Stimulated activated CD4-positive, alpha-beta T cell treated with anti-CD3 and anti-CD28 coated beads, Interleukin-15, amount 100 ng/mL, for 24 hours (primary cell): ENCODE measurements around the gene PRR5L.

Experiments
- DNase-seq: peaks from one replicate; pipeline ENCODE4 v3.0.0-alpha.2; 2020

The PRR5L gene

DNA sequence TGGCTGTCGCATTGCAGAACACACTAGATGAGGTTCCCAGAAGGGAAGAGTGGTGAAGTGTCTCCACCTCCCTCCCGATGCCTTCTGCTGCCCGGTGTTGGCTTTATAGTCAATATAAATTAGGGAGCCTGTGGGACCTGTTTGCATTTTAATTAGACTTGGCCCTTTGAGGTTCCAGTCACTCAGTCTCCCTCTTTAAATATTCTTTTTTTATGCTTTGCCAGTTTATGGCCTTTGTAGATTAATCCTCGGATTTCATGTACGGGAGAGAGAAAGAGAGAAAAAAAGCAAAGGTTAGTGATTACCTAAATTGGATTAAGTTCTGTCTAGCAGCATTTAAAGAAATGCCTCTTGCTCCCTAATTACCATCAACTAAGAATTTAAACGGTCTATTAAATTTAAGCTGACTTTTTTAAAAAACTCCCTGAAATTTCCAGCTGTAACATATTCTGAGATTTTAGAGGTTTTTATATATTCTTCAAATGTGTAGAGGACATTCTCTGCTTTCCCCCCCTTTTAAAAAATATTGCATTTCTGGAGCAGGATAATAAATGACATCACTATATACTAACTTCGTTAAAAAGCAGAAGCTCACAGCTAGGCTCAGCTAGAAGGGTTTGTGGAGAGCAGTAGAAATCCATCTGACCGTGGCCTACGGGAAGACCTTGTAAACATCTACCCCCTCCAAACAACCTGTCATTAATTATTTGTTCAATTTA is 84.4 kb downstream of the PRR5L start:
- DNase-seq = no peak

GRCh38 chr11:36381015-36381360 is 84.9 kb downstream of the PRR5L start:
- DNase-seq = no peak

DNA sequence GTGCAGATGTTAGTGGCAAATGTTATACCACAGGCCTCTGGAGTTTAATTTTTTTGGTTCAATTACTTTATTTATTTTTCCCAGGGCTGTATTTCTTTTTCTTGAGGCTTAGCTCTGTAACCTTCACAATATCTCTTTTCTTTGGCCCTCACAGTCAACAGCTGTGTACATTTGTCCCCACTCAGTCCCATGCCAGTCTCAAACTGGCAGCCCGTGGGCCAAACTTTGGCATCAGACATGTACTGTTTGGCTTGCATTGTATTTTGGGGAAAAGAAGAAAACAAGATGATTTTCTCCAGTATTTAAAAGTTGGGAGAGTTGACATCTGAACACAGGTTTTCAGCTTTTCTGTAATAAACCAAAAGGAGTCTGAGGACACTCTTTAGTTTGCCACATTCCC is 87.1 kb downstream of the PRR5L start:
- no peak for DNase-seq

DNA sequence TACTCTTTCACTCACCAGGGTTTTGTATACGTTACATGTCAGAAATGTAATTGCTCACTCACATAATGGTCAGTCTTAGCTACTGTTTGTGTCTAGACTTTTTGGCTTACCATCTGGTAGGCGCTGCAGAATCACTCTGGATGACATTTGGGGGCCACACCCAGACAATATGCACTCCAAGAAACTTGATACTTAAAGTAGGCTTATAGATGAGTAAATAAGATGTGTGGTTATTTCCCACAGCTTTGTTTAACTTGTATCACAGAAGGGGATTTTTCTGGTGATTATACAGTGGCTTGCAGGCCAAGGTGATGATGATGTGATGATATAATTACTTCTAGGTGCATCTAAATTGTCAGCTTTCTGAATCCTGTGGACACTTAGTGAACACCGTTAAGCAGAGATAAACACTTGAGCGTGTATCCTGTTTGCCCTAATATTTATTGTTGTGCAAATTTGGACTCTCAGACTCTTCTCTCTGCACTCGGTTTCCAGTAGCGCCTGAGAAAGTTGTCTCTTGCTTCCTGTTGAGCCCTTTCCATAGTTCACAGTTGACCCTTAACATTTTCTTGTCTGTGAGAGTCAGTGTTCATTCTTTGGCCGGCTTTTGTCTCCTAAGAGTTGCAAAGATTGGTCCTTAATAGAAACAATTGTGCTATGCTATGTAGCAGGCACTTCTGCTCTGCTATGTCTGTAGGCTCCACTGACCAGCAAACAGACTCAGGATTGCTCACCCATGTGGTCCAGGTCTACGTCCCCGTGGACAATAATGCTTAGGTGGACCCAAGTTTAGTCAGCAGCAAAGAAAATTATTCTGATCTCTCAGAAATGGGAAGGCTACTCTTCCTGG is 89.3 kb downstream of the PRR5L start:
- DNase-seq = no peak

DNA sequence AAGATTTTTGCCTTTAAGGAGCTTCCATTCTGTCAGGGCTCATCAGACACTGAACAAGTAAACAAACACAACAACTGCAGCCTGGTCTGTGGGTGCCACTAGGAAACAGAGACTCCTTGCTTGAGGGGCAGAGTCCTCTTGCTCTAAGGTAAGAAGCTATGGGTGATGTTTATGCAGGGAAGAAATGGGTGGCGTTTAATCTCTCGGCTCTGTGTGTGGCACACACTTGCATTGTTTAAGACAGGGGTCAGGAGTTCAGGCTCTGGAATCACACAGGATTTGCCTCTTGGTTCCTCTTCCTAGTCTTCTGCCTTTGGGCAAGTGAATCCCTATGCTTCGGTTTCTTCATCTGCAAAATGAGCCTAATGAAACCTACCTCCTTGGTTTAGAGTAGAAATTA is 90.3 kb downstream of the PRR5L start:
- DNase-seq = no peak

DNA sequence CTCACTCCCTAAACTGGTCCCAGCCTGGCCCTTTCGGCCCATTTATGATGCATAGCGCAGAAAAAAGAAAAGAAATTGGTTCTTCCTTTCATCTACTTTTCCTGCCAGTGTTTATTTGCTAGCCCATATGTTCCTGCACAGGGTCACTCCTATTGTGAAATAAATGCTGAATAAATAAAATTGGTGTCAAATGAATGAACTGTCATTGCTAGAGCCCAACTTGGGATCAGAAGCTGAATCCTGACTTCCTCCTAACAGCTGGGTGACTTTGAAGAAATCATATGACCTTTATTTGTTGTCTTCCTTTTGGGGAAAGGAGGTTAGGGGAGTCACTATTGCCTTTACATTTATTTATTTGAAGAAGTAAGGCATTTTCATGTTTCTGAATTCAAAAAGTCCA is 92.0 kb downstream of the PRR5L start:
- DNase-seq = no peak

DNA sequence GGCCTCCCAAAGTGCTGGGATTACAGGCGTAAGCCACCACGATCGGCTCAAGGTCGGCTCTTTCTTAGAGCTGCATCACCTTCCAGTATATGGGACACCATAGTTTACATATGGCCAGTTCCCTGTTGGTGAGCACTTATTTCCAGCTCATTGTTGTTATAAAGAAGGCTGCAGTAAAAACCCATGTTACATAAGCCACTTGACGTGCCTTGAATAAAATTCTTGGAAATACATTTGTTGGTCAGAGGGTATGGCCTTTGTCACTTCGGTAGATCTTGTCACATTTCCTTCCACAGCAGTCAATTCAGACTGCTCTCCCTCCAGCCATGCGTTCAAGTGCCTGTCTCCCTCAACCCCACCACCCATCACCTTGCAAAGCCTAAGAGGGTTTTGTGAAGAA is 92.9 kb downstream of the PRR5L start:
- no peak for DNase-seq

- peak; percentile 11 for DNase-seq
Observed at GRCh38 chr11:36389811-36390210, 93.7 kb downstream of the PRR5L start.

- peak; percentile 25 for DNase-seq
Observed at GRCh38 chr11:36390963-36391471, 94.9 kb downstream of the PRR5L start.

DNA sequence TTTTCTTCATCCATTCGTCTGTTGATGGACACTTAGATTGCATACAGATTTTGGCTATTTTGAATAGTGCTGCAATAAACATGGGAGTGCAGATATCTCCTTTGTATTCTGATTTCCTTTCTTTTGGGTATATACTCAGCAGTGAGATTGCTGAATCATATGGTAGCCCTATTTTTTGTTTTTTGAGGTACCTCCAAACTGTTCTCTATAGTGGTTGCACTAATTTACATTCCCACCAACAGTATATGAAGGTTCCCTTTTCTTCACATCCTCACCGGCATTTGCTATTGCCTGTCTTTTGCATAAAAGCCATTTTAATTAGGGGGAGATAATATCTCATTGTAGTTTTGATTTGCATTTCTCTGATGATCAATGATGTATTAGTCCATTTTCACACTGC is 96.1 kb downstream of the PRR5L start:
- DNase-seq = no peak

DNA sequence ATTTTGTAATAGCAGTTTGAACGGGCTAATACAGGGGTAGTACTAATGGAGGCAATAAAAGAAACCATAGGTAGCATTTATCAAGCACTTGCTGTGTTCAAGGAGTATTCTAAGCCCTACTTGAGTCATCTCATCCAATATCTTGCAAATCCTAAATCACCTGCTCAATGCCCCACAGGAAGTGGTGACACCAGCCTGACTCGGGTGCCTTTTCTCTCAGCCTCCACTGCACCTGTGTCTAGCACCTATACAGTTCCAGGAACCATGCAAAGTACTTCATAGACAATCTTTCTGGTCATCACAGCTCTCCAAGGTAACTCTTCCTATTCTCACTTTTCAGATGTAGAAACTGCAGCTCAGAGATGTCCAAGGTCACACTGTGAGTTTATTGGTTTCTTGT is 98.0 kb downstream of the PRR5L start:
- DNase-seq = peak; percentile 12

GRCh38 chr11:36394926-36395325 is 98.8 kb downstream of the PRR5L start:
- no peak for DNase-seq

DNA sequence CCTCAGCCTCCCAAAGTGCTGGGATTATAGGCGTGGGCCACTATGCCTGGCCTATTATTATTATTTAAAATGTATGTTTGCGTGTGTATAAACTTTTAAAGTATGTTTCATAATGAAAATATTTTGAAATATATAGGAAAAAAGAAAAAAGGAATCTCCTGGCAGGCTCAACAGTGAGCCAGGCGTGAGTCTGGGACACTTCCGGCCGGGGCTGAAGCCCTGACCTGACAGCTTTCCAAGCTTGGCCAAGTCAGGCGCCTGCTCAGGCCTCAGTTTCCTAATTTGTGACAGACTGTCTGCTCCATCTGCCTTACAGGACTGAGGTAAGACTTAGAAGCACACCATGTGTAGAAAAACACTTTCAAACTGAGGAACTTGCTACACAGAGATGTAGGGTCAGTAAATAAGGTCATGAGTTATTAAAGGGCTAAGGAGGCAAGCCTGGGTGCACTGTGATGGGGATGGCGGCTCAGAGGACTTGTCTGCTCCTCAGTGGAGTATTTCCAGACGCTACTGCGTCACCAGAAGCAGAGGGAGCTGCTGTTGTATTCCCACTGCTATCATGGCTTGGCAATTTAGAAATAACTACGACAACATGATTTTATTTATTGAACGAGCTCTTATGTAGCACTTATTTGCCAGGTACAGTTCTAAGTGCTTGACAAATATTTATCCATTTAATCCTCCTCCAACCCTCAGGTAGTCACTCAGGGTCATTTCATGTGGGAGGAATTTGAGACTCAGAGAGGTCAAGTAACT is 100.1 kb downstream of the PRR5L start:
- DNase-seq = no peak

DNA sequence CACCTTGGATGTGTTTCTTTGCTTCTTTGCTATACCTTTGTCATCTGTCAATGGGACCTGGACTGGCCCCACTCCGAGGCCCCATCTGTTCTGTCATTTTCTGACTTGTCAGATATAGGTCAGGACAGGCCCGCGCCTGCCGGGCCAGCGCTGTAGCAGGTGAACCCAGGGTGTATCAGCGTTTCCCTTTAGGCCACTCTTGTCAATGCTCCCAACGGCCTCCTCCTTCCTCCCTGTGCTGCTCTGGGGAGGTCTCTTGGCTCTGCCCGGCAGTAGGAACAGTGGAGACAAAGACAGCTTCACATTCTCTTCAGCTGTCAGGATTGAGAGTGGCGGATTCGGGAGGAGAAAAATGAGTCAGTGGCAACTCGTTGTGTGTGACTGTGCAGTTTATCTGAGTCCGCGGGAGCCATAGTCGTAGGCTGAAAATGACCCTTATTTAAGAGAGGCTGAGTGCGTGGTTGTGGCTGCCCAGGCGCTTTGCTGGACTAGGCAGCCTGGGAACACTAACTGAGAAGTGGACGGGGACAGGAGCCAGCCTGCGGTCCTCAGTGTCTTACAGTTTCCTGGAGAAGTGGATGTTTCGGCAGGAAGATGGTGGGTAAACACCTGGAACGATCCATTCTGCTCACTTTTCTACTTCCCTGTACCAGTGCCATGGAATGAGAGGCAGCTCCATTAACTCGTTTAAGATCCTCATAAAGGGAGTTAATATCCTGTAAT is 102.3 kb downstream of the PRR5L start:
- DNase-seq = no peak

DNA sequence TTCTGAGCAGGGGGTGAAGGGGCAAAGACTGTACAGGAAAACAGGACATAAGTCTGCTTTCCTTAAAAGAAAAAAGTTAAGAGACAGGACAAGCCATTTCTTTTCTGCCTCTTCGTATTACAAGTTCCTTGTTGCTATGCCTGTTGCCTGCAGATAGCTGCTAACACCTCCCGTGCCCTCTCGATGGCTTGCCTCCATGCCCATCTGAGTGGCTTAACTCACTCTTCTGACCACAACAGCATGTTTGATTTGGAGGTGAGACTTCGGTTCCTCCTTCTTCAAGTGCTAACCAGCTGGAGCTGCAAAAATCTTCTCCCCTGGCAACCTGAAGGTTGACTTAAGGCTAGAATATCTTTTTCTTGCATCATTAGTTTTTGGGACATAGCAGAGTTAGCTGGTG is 103.1 kb downstream of the PRR5L start:
- DNase-seq = no peak

DNA sequence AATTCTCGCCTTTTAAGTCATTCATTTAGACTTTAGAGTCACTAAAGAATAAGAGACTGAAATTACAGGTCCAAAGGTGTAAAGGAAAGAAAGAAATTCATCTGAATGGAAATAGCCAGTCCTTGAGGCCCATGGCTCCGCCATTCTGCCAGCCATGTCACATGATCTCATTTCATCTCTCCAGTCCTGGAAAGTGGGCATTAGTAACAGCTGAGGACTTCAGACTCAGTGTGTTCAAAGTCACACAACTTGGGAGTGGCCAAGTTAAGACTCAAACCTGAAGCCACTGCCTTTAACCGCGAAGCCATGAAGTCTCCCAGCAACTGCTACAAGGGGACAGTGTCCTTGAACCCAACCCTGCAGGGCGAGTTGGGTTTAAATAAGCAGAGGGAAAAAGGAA is 103.7 kb downstream of the PRR5L start:
- no peak for DNase-seq

DNA sequence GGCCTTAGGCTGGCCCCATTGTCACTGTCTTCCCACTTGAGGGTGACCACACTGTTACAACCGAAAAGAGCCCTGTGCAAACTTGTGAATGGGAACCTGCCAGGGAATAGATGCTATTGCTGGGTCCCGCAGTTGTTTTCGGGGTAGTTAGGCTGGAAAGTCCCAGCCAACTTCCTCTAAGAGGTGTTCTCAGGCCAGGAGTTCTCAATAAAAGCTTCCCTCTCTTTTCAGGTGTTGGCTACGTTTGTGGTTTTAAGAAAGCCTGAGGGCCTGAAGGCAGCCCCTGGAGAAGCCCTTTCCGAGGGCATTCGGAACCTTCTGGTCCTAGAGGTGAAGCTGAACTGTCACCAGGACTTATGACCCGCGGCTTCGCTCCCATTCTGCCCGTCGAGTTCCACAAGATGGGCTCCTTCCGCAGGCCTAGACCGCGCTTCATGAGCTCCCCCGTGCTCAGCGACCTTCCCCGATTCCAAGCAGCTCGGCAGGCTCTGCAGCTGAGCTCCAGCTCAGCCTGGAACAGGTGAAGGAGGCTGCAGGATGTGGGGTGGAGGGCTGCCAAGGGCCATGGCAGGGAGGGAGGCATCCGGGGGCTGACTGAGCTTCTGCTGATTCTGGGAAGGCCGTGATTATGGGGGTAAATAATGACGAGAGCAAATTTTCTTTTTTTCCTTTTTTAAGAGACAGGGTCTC is 104.8 kb downstream of the PRR5L start:
- DNase-seq = no peak

DNA sequence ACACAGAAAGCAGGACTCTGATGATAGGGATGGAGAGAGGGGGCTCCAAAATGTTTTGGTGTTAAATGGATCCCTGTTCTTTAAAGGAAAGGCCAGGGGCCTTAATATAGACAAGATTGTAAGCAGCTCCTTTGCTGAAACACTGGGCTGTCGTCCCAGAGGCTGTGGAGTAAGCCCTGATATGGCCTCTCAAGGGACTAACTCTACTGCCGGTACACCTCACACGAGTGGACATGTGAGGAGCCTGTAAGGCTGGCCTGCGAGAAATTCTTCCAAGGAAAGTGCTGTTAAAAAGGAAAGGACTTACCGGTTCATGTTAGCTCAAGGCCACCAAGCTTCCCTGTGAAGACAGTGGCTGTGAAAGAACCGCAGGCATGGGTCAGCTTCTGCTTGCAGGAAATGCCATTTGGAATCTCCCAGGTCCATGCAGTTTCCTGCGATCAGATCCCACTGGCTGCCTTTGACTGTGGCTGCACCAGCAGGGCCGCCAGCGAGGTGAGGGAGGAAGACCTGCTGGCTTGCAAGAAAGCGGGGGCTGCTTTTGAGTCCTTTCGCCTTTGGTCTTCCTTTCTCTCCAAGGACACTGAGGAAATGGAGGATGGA is 106.6 kb downstream of the PRR5L start:
- DNase-seq = no peak

GRCh38 chr11:36403661-36404060 is 107.6 kb downstream of the PRR5L start:
- DNase-seq = no peak

- DNase-seq = no peak
Observed at GRCh38 chr11:36404831-36405230, 108.7 kb downstream of the PRR5L start.

- DNase-seq = no peak
Observed at GRCh38 chr11:36405585-36406367, 109.7 kb downstream of the PRR5L start.
